ENCODE measurements around the gene XYLT1.

Gene XYLT1

GRCh38 chr16:17382514-17382913, 88.2 kb downstream of the XYLT1 start:
- no peak overlapping the region for H3K27ac ChIP-seq

GRCh38 chr16:17381784-17382183, 89.0 kb downstream of the XYLT1 start:
- no peak for TF ChIP-seq CTCF (IDR thresholded peaks at IDR 0.05; ENCODE audit: low read depth, low read length)
- H3K9me3 ChIP-seq (ENCODE audit: severe bottlenecking) = no peaks in the 10 kb centered on the region
- H3K27me3 ChIP-seq (ENCODE audit: insufficient read depth, low read depth, severe bottlenecking) = no peaks in the 10 kb centered on the region
- no peak overlapping the region for H3K27ac ChIP-seq
- no peak overlapping the region for H3K4me3 ChIP-seq (ENCODE audit: low read depth, low read length)
- DNase-seq = no peak
- no peaks in the 10 kb centered on the region for H3K36me3 ChIP-seq

More at GRCh38 chr16:17382514-17382913, 88.2 kb downstream of the XYLT1 start:
- Histone ChIP-seq H3K36me3 (no peaks in the 10 kb centered on the region), H3K27me3 (ENCODE audit: insufficient read depth, low read depth, severe bottlenecking) (no peaks in the 10 kb centered on the region), H3K9me3 (ENCODE audit: severe bottlenecking) (no peaks in the 10 kb centered on the region), H3K4me3 (ENCODE audit: low read depth, low read length) (no peak overlapping the region)
- no peak for TF ChIP-seq CTCF (IDR thresholded peaks at IDR 0.05; ENCODE audit: low read depth, low read length)
- DNase-seq = no peak

- no peak for DNase-seq
- Histone ChIP-seq H3K27me3 (ENCODE audit: insufficient read depth, low read depth, severe bottlenecking) (no peaks in the 10 kb centered on the region), H3K9me3 (ENCODE audit: severe bottlenecking) (no peaks in the 10 kb centered on the region), H3K36me3 (no peaks in the 10 kb centered on the region), H3K27ac (no peak overlapping the region), H3K4me3 (ENCODE audit: low read depth, low read length) (no peak overlapping the region)
- no peak for TF ChIP-seq CTCF (IDR thresholded peaks at IDR 0.05; ENCODE audit: low read depth, low read length)
Measured at GRCh38 chr16:17380613-17381012, 90.1 kb downstream of the XYLT1 start.

- no peak for TF ChIP-seq CTCF (IDR thresholded peaks at IDR 0.05; ENCODE audit: low read depth, low read length)
- Histone ChIP-seq H3K9me3 (ENCODE audit: severe bottlenecking) (no peaks in the 10 kb centered on the region), H3K27ac (no peak overlapping the region), H3K27me3 (ENCODE audit: insufficient read depth, low read depth, severe bottlenecking) (no peaks in the 10 kb centered on the region), H3K4me3 (ENCODE audit: low read depth, low read length) (no peak overlapping the region), H3K36me3 (no peaks in the 10 kb centered on the region)
- DNase-seq = peak; percentile 30
Measured at GRCh38 chr16:17379121-17379571, 91.6 kb downstream of the XYLT1 start.

- Histone ChIP-seq H3K27me3 (ENCODE audit: insufficient read depth, low read depth, severe bottlenecking) (no peaks in the 10 kb centered on the region), H3K27ac (no peak overlapping the region), H3K36me3 (no peaks in the 10 kb centered on the region), H3K9me3 (ENCODE audit: severe bottlenecking) (no peaks in the 10 kb centered on the region), H3K4me3 (ENCODE audit: low read depth, low read length) (no peak overlapping the region)
- TF ChIP-seq CTCF (IDR thresholded peaks at IDR 0.05; ENCODE audit: low read depth, low read length) = no peak
- no peak for DNase-seq
Measured at GRCh38 chr16:17377360-17378324, 93.1 kb downstream of the XYLT1 start.

Measured in WERI-Rb-1 (cell line).